Neural crest cell (in vitro differentiated cells): ENCODE results near the gene ARHGEF19. TPM values are rescaled to one million over a fixed set of nuclear protein-coding genes. Genes with fewer than 3 reads are reported as not detected.

Experiments
- total RNA-seq: library from RNA; stranded (reverse); gene quantifications from 2 replicates; pipeline ENCODE4 v1.2.1, GENCODE V29; 2021

The ARHGEF19 gene
- total RNA-seq, 1 donor from 2014 or later, result 9.0 TPM

Other genes with a start within 250 kb of the ARHGEF19 start
- gene ZBTB17, start 236.6 kb downstream of the ARHGEF19 start, total RNA-seq, result 46.1 and 51.5 TPM in 2 replicates
- gene SRARP, start 208.4 kb downstream of the ARHGEF19 start, total RNA-seq, result not detected in 2 replicates
- not detected in 2 replicates for gene HSPB7, start 194.6 kb downstream of the ARHGEF19 start, total RNA-seq
- not detected in 2 replicates for gene CLCNKA, start 190.6 kb downstream of the ARHGEF19 start, total RNA-seq
- 0.30 TPM in 2 replicates for gene CLCNKB, start 168.9 kb downstream of the ARHGEF19 start, total RNA-seq
- gene FAM131C, start 139.0 kb downstream of the ARHGEF19 start, total RNA-seq, result 0.48 and 0.68 TPM in 2 replicates
- gene EPHA2, start 56.6 kb downstream of the ARHGEF19 start, total RNA-seq, result 21.7 and 25.0 TPM in 2 replicates
- 11.4 and 11.8 TPM in 2 replicates for gene CPLANE2, start 24.5 kb upstream of the ARHGEF19 start, total RNA-seq
- 24.3 and 24.6 TPM in 2 replicates for gene FBXO42, start 139.8 kb upstream of the ARHGEF19 start, total RNA-seq
- gene SZRD1, start 154.6 kb upstream of the ARHGEF19 start, total RNA-seq, result 153 and 165 TPM in 2 replicates
- gene SPATA21, start 224.8 kb upstream of the ARHGEF19 start, total RNA-seq, result not detected in 2 replicates
- gene NECAP2, start 228.1 kb upstream of the ARHGEF19 start, total RNA-seq, result 44.7 and 44.8 TPM in 2 replicates